ENCODE data around the gene RAPGEF6.
"Not testable (repeated sequence)": the region's sequence is repeated elsewhere in the genome, so short reads cannot be mapped to it uniquely, and the experiment has no call there.

The RAPGEF6 gene

GRCh38 chr5:131413605-131414559 is 221.1 kb downstream of the RAPGEF6 start:
- no peak for DNase-seq

GRCh38 chr5:131406975-131407638 is 227.9 kb downstream of the RAPGEF6 start:
- DNase-seq, result no peak

- no peak for DNase-seq
Observed at GRCh38 chr5:131406076-131406475, 229.0 kb downstream of the RAPGEF6 start.

- DNase-seq, result no peak
Observed at GRCh38 chr5:131405674-131406073, 229.4 kb downstream of the RAPGEF6 start.

- no peak for DNase-seq
Observed at GRCh38 chr5:131400585-131400984, 234.4 kb downstream of the RAPGEF6 start.

GRCh38 chr5:131399007-131399406 is 236.0 kb downstream of the RAPGEF6 start:
- not testable (repeated sequence) for DNase-seq

GRCh38 chr5:131396630-131397273 is 238.3 kb downstream of the RAPGEF6 start:
- DNase-seq, result no peak

GRCh38 chr5:131396015-131396414 is 239.0 kb downstream of the RAPGEF6 start:
- DNase-seq, result no peak

GRCh38 chr5:131394128-131394527 is 240.9 kb downstream of the RAPGEF6 start:
- DNase-seq, result no peak

- DNase-seq, result no peak
Observed at GRCh38 chr5:131393498-131393968, 241.5 kb downstream of the RAPGEF6 start.

GRCh38 chr5:131392466-131393095 is 242.4 kb downstream of the RAPGEF6 start:
- no peak for DNase-seq

GRCh38 chr5:131389869-131390265 is 245.2 kb downstream of the RAPGEF6 start:
- DNase-seq, result no peak

- no peak for DNase-seq
Observed at GRCh38 chr5:131389096-131389868, 245.7 kb downstream of the RAPGEF6 start.

- DNase-seq, result no peak
Observed at GRCh38 chr5:131387255-131387654, 247.8 kb downstream of the RAPGEF6 start.

- no peak for DNase-seq
Observed at GRCh38 chr5:131386779-131387178, 248.2 kb downstream of the RAPGEF6 start.

GRCh38 chr5:131386124-131386523 is 248.9 kb downstream of the RAPGEF6 start:
- DNase-seq, result no peak

GRCh38 chr5:131384616-131385214 is 250.3 kb downstream of the RAPGEF6 start:
- no peak for DNase-seq

GRCh38 chr5:131384173-131384572 is 250.9 kb downstream of the RAPGEF6 start:
- DNase-seq, result no peak

- peak; percentile 70 for DNase-seq
Observed at GRCh38 chr5:131382407-131383395, 252.3 kb downstream of the RAPGEF6 start.

- peak; percentile 47 for DNase-seq
Observed at GRCh38 chr5:131381777-131382176, 253.3 kb downstream of the RAPGEF6 start.
